GM23338 (cell line): ENCODE results near the gene ARMC7. TPM values are rescaled to one million over a fixed set of nuclear protein-coding genes. Genes with fewer than 3 reads are reported as not detected.

Experiments
- ATAC-seq: fragments of 200-7000 bp; cut with Tn5 transposase; 3 replicates; pipeline ENCODE4 v1.9.1; 2020
- DNase-seq: peaks from one replicate; pipeline ENCODE4 v3.0.0-alpha.2; 2015; ENCODE audit warnings: low spot score
- H2AFZ ChIP-seq: fragments of 200-600 bp; sonication (generic); 2 replicates; pipeline ENCODE4 v1.8.0; 2016; ENCODE audit warnings: antibody characterized with exemption, mild to moderate bottlenecking, moderate library complexity
- H3F3A ChIP-seq: fragments of 200-600 bp; sonication (generic); replicated peaks from 2 replicates; pipeline ENCODE4 v1.8.0; 2017; ENCODE audit warnings: antibody characterized with exemption, mixed run types, low read depth
- H3K27ac ChIP-seq: fragments of 200-600 bp; sonication (generic); 2 replicates; pipeline ENCODE4 v1.6.1; 2016; ENCODE audit warnings: low read depth
- H3K27me3 ChIP-seq: fragments of 200-600 bp; sonication (generic); 2 replicates; pipeline ENCODE4 v1.8.0; 2016; ENCODE audit warnings: mild to moderate bottlenecking, mixed run types, moderate library complexity; ENCODE audit not compliant: insufficient read depth
- H3K36me3 ChIP-seq: fragments of 200-600 bp; sonication (generic); 2 replicates; pipeline ENCODE4 v1.8.0; 2016; ENCODE audit warnings: mild to moderate bottlenecking; ENCODE audit not compliant: insufficient read depth
- H3K4me1 ChIP-seq: fragments of 200-600 bp; sonication (generic); 2 replicates; pipeline ENCODE4 v1.8.0; 2016; ENCODE audit warnings: mild to moderate bottlenecking, moderate library complexity; ENCODE audit not compliant: insufficient read depth
- H3K4me2 ChIP-seq: fragments of 200-600 bp; sonication (generic); 2 replicates; pipeline ENCODE4 v1.7.1; 2017; ENCODE audit warnings: mixed run types
- H3K4me3 ChIP-seq: fragments of 200-600 bp; sonication (generic); 2 replicates; pipeline ENCODE4 v1.6.1; 2016; ENCODE audit warnings: mixed run types
- H3K79me2 ChIP-seq: fragments of 200-600 bp; sonication (generic); replicated peaks from 2 replicates; pipeline ENCODE4 v1.8.0; 2017; ENCODE audit warnings: mild to moderate bottlenecking; ENCODE audit not compliant: insufficient read depth
- H3K9me2 ChIP-seq: fragments of 200-600 bp; sonication (generic); 2 replicates; pipeline ENCODE4 v1.8.0; 2017; ENCODE audit not compliant: insufficient read depth
- H4K20me1 ChIP-seq: fragments of 200-600 bp; sonication (generic); replicated peaks from 2 replicates; pipeline ENCODE4 v1.8.0; 2017; ENCODE audit warnings: mild to moderate bottlenecking; ENCODE audit not compliant: insufficient read depth
- H3K27ac Mint-ChIP-seq: 2 replicates; pipeline ENCODE4 v1.8.0; 2020; ENCODE audit warnings: inconsistent platforms, mild to moderate bottlenecking, moderate library complexity, mixed read lengths
- H3K27me3 Mint-ChIP-seq: 3 replicates; pipeline ENCODE4 v1.8.0; 2022; ENCODE audit warnings: low read depth, mild to moderate bottlenecking, moderate library complexity, mixed read lengths, inconsistent platforms; ENCODE audit not compliant: insufficient read depth, poor library complexity
- H3K36me3 Mint-ChIP-seq: 3 replicates; pipeline ENCODE4 v1.8.0; 2021; ENCODE audit warnings: low read depth, mild to moderate bottlenecking, inconsistent platforms, moderate library complexity, mixed read lengths
- H3K4me1 Mint-ChIP-seq: 3 replicates; pipeline ENCODE4 v1.8.0; 2020; ENCODE audit warnings: mild to moderate bottlenecking, inconsistent platforms, mixed read lengths
- H3K4me3 Mint-ChIP-seq: 3 replicates; pipeline ENCODE4 v1.8.0; 2021; ENCODE audit warnings: moderate library complexity, mild to moderate bottlenecking, inconsistent platforms, mixed read lengths
- H3K9me3 Mint-ChIP-seq: 3 replicates; pipeline ENCODE4 v1.8.0; 2020; ENCODE audit warnings: moderate library complexity, mild to moderate bottlenecking, inconsistent platforms, mixed read lengths
- EZH2 ChIP-seq: fragments of 200-600 bp; sonication (generic); IDR thresholded peaks from one replicate; pipeline ENCODE4 v1.8.0; 2017; ENCODE audit warnings: antibody characterized with exemption, mild to moderate bottlenecking, low read depth; ENCODE audit not compliant: unreplicated experiment
- JUNB ChIP-seq: IDR thresholded peaks from one replicate; pipeline ENCODE4 v1.6.1; 2016; ENCODE audit warnings: antibody characterized with exemption; ENCODE audit not compliant: unreplicated experiment
- NANOG ChIP-seq: IDR thresholded peaks from 2 replicates; pipeline ENCODE4 v1.6.1; 2016; ENCODE audit warnings: antibody characterized with exemption, borderline replicate concordance
- POLR2AphosphoS5 ChIP-seq: IDR thresholded peaks from 2 replicates; pipeline ENCODE4 v1.6.1; 2016; ENCODE audit warnings: antibody characterized with exemption, low read depth
- STAT1 ChIP-seq: IDR thresholded peaks from one replicate; pipeline ENCODE4 v1.6.1; 2016; ENCODE audit warnings: antibody characterized with exemption; ENCODE audit not compliant: unreplicated experiment
- ZNF114 ChIP-seq: fragments of 250-450 bp; sonication (Bioruptor Pico); IDR thresholded peaks from 2 replicates; pipeline ENCODE4 v1.5.0; 2020; ENCODE audit warnings: mild to moderate bottlenecking, moderate library complexity
- ZNF331 ChIP-seq: fragments of 250-450 bp; sonication (Bioruptor Pico); IDR thresholded peaks from 2 replicates; pipeline ENCODE4 v1.5.0; 2020; ENCODE audit warnings: low read depth, mild to moderate bottlenecking, moderate library complexity
- ZNF462 ChIP-seq: fragments of 250-450 bp; sonication (Bioruptor Pico); IDR thresholded peaks from 2 replicates; pipeline ENCODE4 v1.5.0; 2020; ENCODE audit warnings: mild to moderate bottlenecking, moderate library complexity
- polyA plus RNA-seq: library from polyadenylated mRNA; unstranded; fragments of >200 nt; fragmentation: Nextera tagmentation; extraction: Ambion mirVana; gene quantifications from 2 replicates; pipeline ENCODE4 v1.2.1, GENCODE V29; 2016
- total RNA-seq: library from RNA; depleted of rRNA; stranded (reverse); fragments of >200 nt; shearing (Covaris generic); gene quantifications from 2 replicates; pipeline ENCODE4 v1.2.3, GENCODE V29; 2014
- TF ChIP-seq, protein P1 (sequence below), 2 experiments: fragments of 200-600 bp in 1 of 2; sonication (generic) in 1 of 2; conservative IDR thresholded peaks; 2 replicates each; pipeline versions ENCODE4 v1.5.1 to v1.6.1; 2016 to 2017; ENCODE audit warnings: antibody characterized with exemption in 2 of 2, low read depth in 2 of 2, mild to moderate bottlenecking in 2 of 2, moderate library complexity in 1 of 2

Gene ARMC7
- total and polyA plus RNA-seq, 2 experiments from 2014 or later, result 5.6 to 8.4 TPM

- no peak for TF ChIP-seq ZNF462 (CRISPR knock-in tag)
Observed at GRCh38 chr17:75173526-75173925, 63.8 kb downstream of the ARMC7 start (continued).

- ATAC-seq, result no peak
- Histone ChIP-seq H3K27ac (peak overlapping the region; percentile 84), H3K36me3 (peaks cover 70% of the 10 kb centered on the region), H3K27me3 (no peaks in the 10 kb centered on the region), H3K4me2 (no peak overlapping the region), H3F3A (peaks cover 60% of the 10 kb centered on the region), H3K4me1 (no peaks in the 10 kb centered on the region), H2AFZ (no peak overlapping the region), H4K20me1 (peaks cover 62% of the 10 kb centered on the region), H3K79me2 (peaks cover 88% of the 10 kb centered on the region), H3K4me3 (no peak overlapping the region), H3K9me2 (no peaks in the 10 kb centered on the region)
- Mint-ChIP-seq H3K27me3 (peaks cover 13% of the 10 kb centered on the region), H3K4me3 (no peak overlapping the region), H3K4me1 (peaks cover 7% of the 10 kb centered on the region; the same call in 1 of the 3 replicates), H3K27ac (peak overlapping the region; percentile 75; the same call in 1 of the 2 replicates), H3K36me3 (peaks cover 88% of the 10 kb centered on the region), H3K9me3 (no peaks in the 10 kb centered on the region; the same call in 2 of the 3 replicates)
- no peak for DNase-seq
- no peak for TF ChIP-seq NANOG
- TF ChIP-seq ZNF462 (CRISPR knock-in tag), result no peak
- no peak for TF ChIP-seq JUNB
- no peak for TF ChIP-seq POLR2AphosphoS5
- TF ChIP-seq ZNF114 (CRISPR knock-in tag), result no peak
- TF ChIP-seq ZNF331, result no peak
- TF ChIP-seq STAT1, result no peak
- TF ChIP-seq, protein P1, sequence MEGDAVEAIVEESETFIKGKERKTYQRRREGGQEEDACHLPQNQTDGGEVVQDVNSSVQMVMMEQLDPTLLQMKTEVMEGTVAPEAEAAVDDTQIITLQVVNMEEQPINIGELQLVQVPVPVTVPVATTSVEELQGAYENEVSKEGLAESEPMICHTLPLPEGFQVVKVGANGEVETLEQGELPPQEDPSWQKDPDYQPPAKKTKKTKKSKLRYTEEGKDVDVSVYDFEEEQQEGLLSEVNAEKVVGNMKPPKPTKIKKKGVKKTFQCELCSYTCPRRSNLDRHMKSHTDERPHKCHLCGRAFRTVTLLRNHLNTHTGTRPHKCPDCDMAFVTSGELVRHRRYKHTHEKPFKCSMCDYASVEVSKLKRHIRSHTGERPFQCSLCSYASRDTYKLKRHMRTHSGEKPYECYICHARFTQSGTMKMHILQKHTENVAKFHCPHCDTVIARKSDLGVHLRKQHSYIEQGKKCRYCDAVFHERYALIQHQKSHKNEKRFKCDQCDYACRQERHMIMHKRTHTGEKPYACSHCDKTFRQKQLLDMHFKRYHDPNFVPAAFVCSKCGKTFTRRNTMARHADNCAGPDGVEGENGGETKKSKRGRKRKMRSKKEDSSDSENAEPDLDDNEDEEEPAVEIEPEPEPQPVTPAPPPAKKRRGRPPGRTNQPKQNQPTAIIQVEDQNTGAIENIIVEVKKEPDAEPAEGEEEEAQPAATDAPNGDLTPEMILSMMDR (conservative IDR thresholded peaks at IDR 0.05; ENCODE audit: low read depth in 2 of 2), result no peak
- no peak for TF ChIP-seq EZH2
Observed at GRCh38 chr17:75174996-75175395, 65.2 kb downstream of the ARMC7 start.
